Measurements from ENCODE around the gene HORMAD2.

- no peak for TF ChIP-seq CTCF (IDR thresholded peaks at IDR 0.05)
- no peak for TF ChIP-seq EZH2 (IDR thresholded peaks at IDR 0.05; ENCODE audit: borderline replicate concordance, insufficient read depth, low read depth, low read length, poor library complexity, severe bottlenecking)
These were observed 541 bp downstream of the HORMAD2 start for GRCh38 chr22:30080805-30081204.

Data from B cell (primary cell).